ENCODE data around the gene HDAC7. TPM values are rescaled to one million over a fixed set of nuclear protein-coding genes. Genes with fewer than 3 reads are reported as not detected.

The HDAC7 gene
- total and polyA plus RNA-seq, 4 donors: 13.5 to 64.2 (median 32.0) TPM

- 78% methylated on average over 9 of the region's 9 CpGs for WGBS (ENCODE audit: insufficient coverage)
- Histone ChIP-seq H3K27ac (ENCODE audit: low read depth, low read length) (no peak overlapping the region), H3K36me3 (ENCODE audit: control insufficient read depth, insufficient read depth, low read length) (peaks cover 54% of the 10 kb centered on the region), H3K27me3 (ENCODE audit: control insufficient read depth, insufficient read depth, low read length) (no peaks in the 10 kb centered on the region), H3K4me1 (ENCODE audit: control insufficient read depth, insufficient read depth, low read length) (peaks cover 21% of the 10 kb centered on the region), H3K9me3 (ENCODE audit: control insufficient read depth, insufficient read depth, low read length) (no peaks in the 10 kb centered on the region), H3K4me3 (ENCODE audit: low read depth, low read length) (no peak overlapping the region)
- DNase-seq (ENCODE audit: low read depth in 4 of 6, low spot score in 6 of 6): no peak
Measured at GRCh38 chr12:47751561-47751960, 68.1 kb downstream of the HDAC7 start.

GRCh38 chr12:47750916-47751470 lies 68.7 kb downstream of the HDAC7 start:
- 88% methylated on average over 10 of the region's 19 CpGs for WGBS (ENCODE audit: insufficient coverage)
- H3K27ac ChIP-seq (ENCODE audit: low read depth, low read length): no peak overlapping the region
- H3K36me3 ChIP-seq (ENCODE audit: control insufficient read depth, insufficient read depth, low read length): peaks cover 59% of the 10 kb centered on the region

GRCh38 chr12:47750229-47750798 lies 69.4 kb downstream of the HDAC7 start:
- H3K27ac ChIP-seq (ENCODE audit: low read depth, low read length): no peak overlapping the region
- H3K9me3 ChIP-seq (ENCODE audit: control insufficient read depth, insufficient read depth, low read length): no peaks in the 10 kb centered on the region
- H3K27me3 ChIP-seq (ENCODE audit: control insufficient read depth, insufficient read depth, low read length): no peaks in the 10 kb centered on the region
- peaks cover 59% of the 10 kb centered on the region for H3K36me3 ChIP-seq (ENCODE audit: control insufficient read depth, insufficient read depth, low read length)
- H3K4me1 ChIP-seq (ENCODE audit: control insufficient read depth, insufficient read depth, low read length): peaks cover 25% of the 10 kb centered on the region
- WGBS (ENCODE audit: insufficient coverage): 91% methylated on average over 9 of the region's 10 CpGs
- no peak overlapping the region for H3K4me3 ChIP-seq (ENCODE audit: low read depth, low read length)
- DNase-seq (ENCODE audit: low read depth in 4 of 6, low spot score in 6 of 6): no peak

More at GRCh38 chr12:47750916-47751470, 68.7 kb downstream of the HDAC7 start:
- peaks cover 21% of the 10 kb centered on the region for H3K4me1 ChIP-seq (ENCODE audit: control insufficient read depth, insufficient read depth, low read length)
- no peaks in the 10 kb centered on the region for H3K27me3 ChIP-seq (ENCODE audit: control insufficient read depth, insufficient read depth, low read length)
- DNase-seq (ENCODE audit: low read depth in 4 of 6, low spot score in 6 of 6): no peak
- H3K4me3 ChIP-seq (ENCODE audit: low read depth, low read length): no peak overlapping the region
- H3K9me3 ChIP-seq (ENCODE audit: control insufficient read depth, insufficient read depth, low read length): no peaks in the 10 kb centered on the region

DNA sequence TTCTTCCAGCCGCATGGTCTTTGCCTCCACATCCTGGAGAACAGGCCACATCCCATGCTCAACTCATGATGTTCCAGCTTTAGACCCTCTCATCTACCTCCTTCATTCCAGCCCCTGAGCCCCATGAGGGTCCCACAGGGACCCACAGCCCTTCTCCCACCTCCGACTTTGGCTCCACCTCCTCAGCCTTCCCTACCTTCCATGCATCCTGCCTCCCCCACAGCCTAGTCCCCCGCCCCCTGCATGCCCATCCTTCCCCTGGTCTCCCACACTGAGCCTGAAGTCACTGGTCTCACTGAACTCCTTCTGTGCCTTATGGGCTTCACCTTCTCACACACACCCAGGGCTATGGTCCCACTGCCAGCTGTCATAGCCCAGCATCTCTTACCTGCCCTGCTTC lies 70.8 kb downstream of the HDAC7 start:
- Histone ChIP-seq H3K4me3 (ENCODE audit: low read depth, low read length) (no peak overlapping the region), H3K9me3 (ENCODE audit: control insufficient read depth, insufficient read depth, low read length) (no peaks in the 10 kb centered on the region), H3K27me3 (ENCODE audit: control insufficient read depth, insufficient read depth, low read length) (no peaks in the 10 kb centered on the region), H3K36me3 (ENCODE audit: control insufficient read depth, insufficient read depth, low read length) (peaks cover 59% of the 10 kb centered on the region), H3K4me1 (ENCODE audit: control insufficient read depth, insufficient read depth, low read length) (peaks cover 27% of the 10 kb centered on the region), H3K27ac (ENCODE audit: low read depth, low read length) (no peak overlapping the region)
- DNase-seq (ENCODE audit: low read depth in 4 of 6, low spot score in 6 of 6): no peak
- WGBS (ENCODE audit: insufficient coverage): 91% methylated on average over 3 of the region's 3 CpGs

- peaks cover 57% of the 10 kb centered on the region for H3K36me3 ChIP-seq (ENCODE audit: control insufficient read depth, insufficient read depth, low read length)
- H3K4me1 ChIP-seq (ENCODE audit: control insufficient read depth, insufficient read depth, low read length): peaks cover 28% of the 10 kb centered on the region
- H3K27ac ChIP-seq (ENCODE audit: low read depth, low read length): no peak overlapping the region
- 100% methylated on average over 1 of the region's 1 CpG for WGBS (ENCODE audit: insufficient coverage)
- H3K9me3 ChIP-seq (ENCODE audit: control insufficient read depth, insufficient read depth, low read length): no peaks in the 10 kb centered on the region
- DNase-seq (ENCODE audit: low read depth in 4 of 6, low spot score in 6 of 6): no peak
- H3K4me3 ChIP-seq (ENCODE audit: low read depth, low read length): no peak overlapping the region
- H3K27me3 ChIP-seq (ENCODE audit: control insufficient read depth, insufficient read depth, low read length): no peaks in the 10 kb centered on the region
Measured at GRCh38 chr12:47748507-47748828, 71.2 kb downstream of the HDAC7 start.

GRCh38 chr12:47747596-47748506 lies 71.9 kb downstream of the HDAC7 start:
- no peaks in the 10 kb centered on the region for H3K27me3 ChIP-seq (ENCODE audit: control insufficient read depth, insufficient read depth, low read length)
- peaks cover 54% of the 10 kb centered on the region for H3K36me3 ChIP-seq (ENCODE audit: control insufficient read depth, insufficient read depth, low read length)
- H3K4me1 ChIP-seq (ENCODE audit: control insufficient read depth, insufficient read depth, low read length): peaks cover 27% of the 10 kb centered on the region
- no peaks in the 10 kb centered on the region for H3K9me3 ChIP-seq (ENCODE audit: control insufficient read depth, insufficient read depth, low read length)
- no peak overlapping the region for H3K27ac ChIP-seq (ENCODE audit: low read depth, low read length)
- H3K4me3 ChIP-seq (ENCODE audit: low read depth, low read length): no peak overlapping the region
- DNase-seq (ENCODE audit: low read depth in 4 of 6, low spot score in 6 of 6): no peak
- WGBS (ENCODE audit: insufficient coverage): 92% methylated on average over 10 of the region's 14 CpGs

- Histone ChIP-seq H3K27me3 (ENCODE audit: control insufficient read depth, insufficient read depth, low read length) (no peaks in the 10 kb centered on the region), H3K27ac (ENCODE audit: low read depth, low read length) (no peak overlapping the region), H3K4me1 (ENCODE audit: control insufficient read depth, insufficient read depth, low read length) (peaks cover 27% of the 10 kb centered on the region), H3K4me3 (ENCODE audit: low read depth, low read length) (no peak overlapping the region), H3K9me3 (ENCODE audit: control insufficient read depth, insufficient read depth, low read length) (no peaks in the 10 kb centered on the region), H3K36me3 (ENCODE audit: control insufficient read depth, insufficient read depth, low read length) (peaks cover 52% of the 10 kb centered on the region)
- WGBS (ENCODE audit: insufficient coverage): 77% methylated on average over 3 of the region's 4 CpGs
- no peak for DNase-seq (ENCODE audit: low read depth in 4 of 6, low spot score in 6 of 6)
Measured at GRCh38 chr12:47747126-47747525, 72.6 kb downstream of the HDAC7 start.

DNA sequence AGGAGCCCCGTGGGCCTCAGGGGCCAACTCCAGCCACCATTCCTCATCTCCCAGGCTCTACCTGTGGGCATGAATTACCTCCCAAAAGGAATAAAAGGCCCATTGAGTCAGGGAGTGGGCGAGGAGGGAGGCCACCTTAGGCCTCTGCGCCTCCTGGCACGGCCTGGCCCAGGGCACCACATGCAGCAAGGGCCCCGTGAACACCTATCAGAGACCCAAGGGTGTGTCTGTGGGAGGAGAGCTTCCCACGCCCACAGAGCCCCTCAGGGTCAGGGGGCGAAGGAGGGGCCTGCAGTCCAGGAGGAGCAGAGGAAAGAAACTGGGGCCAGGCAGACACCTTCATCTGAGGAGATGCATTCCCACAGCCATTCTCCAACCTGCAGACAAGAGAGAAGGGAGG lies 73.2 kb downstream of the HDAC7 start:
- DNase-seq (ENCODE audit: low read depth in 4 of 6, low spot score in 6 of 6): no peak
- 90% methylated on average over 7 of the region's 7 CpGs for WGBS (ENCODE audit: insufficient coverage)
- Histone ChIP-seq H3K36me3 (ENCODE audit: control insufficient read depth, insufficient read depth, low read length) (peaks cover 46% of the 10 kb centered on the region), H3K4me1 (ENCODE audit: control insufficient read depth, insufficient read depth, low read length) (peaks cover 31% of the 10 kb centered on the region), H3K9me3 (ENCODE audit: control insufficient read depth, insufficient read depth, low read length) (no peaks in the 10 kb centered on the region), H3K4me3 (ENCODE audit: low read depth, low read length) (no peak overlapping the region), H3K27me3 (ENCODE audit: control insufficient read depth, insufficient read depth, low read length) (no peaks in the 10 kb centered on the region), H3K27ac (ENCODE audit: low read depth, low read length) (no peak overlapping the region)

- H3K9me3 ChIP-seq (ENCODE audit: control insufficient read depth, insufficient read depth, low read length): no peaks in the 10 kb centered on the region
- DNase-seq (ENCODE audit: low read depth in 4 of 6, low spot score in 6 of 6): no peak
- H3K27me3 ChIP-seq (ENCODE audit: control insufficient read depth, insufficient read depth, low read length): no peaks in the 10 kb centered on the region
- peaks cover 35% of the 10 kb centered on the region for H3K4me1 ChIP-seq (ENCODE audit: control insufficient read depth, insufficient read depth, low read length)
- no peak overlapping the region for H3K27ac ChIP-seq (ENCODE audit: low read depth, low read length)
- 59% methylated on average over 2 of the region's 5 CpGs for WGBS (ENCODE audit: insufficient coverage)
- H3K4me3 ChIP-seq (ENCODE audit: low read depth, low read length): no peak overlapping the region
- peaks cover 42% of the 10 kb centered on the region for H3K36me3 ChIP-seq (ENCODE audit: control insufficient read depth, insufficient read depth, low read length)
Measured at GRCh38 chr12:47746073-47746472, 73.6 kb downstream of the HDAC7 start.

Data from spinal cord (tissue), 10 donors.